Spleen (tissue), 11 donors: ENCODE measurements around the gene SOWAHA. TPM values are rescaled to one million over a fixed set of nuclear protein-coding genes. Genes with fewer than 3 reads are reported as not detected.

Experiments
- DNase-seq: peaks from one replicate; pipeline ENCODE4 v3.0.0-alpha.2; 2020
- H3K27ac ChIP-seq, 8 donors: fragments of 200-600 bp; sonication (generic) in 7 of 8; 1 replicate in 4 of 8; 2 replicates in 4 of 8; pipeline versions ENCODE4 v1.5.0 to v1.8.0; 2016 to 2021; ENCODE audit warnings: inconsistent platforms in 4 of 8, mild to moderate bottlenecking in 4 of 8, moderate library complexity in 1 of 8
- H3K27me3 ChIP-seq, 7 donors: fragments of 200-600 bp; sonication (generic) in 6 of 7; replicated peaks in 1 of 7; 1 replicate in 4 of 7; 2 replicates in 3 of 7; pipeline versions ENCODE4 v1.5.0 to v1.8.0; 2016 to 2021; ENCODE audit warnings: inconsistent platforms in 3 of 7, mild to moderate bottlenecking in 1 of 7
- H3K36me3 ChIP-seq, 6 donors: fragments of 200-600 bp; sonication (generic) in 5 of 6; 1 replicate in 4 of 6; 2 replicates in 2 of 6; pipeline versions ENCODE4 v1.5.0 to v1.8.0; 2016 to 2021; ENCODE audit warnings: inconsistent platforms in 2 of 6
- H3K4me1 ChIP-seq, 6 donors: fragments of 200-600 bp; sonication (generic) in 5 of 6; 1 replicate in 3 of 6; 2 replicates in 3 of 6; pipeline versions ENCODE4 v1.5.0 to v1.8.0; 2016 to 2021; ENCODE audit warnings: inconsistent platforms in 3 of 6
- H3K4me3 ChIP-seq, 8 donors: fragments of 200-600 bp; sonication (generic) in 7 of 8; 1 replicate in 4 of 8; 2 replicates in 4 of 8; pipeline versions ENCODE4 v1.5.0 to v1.8.0; 2016 to 2021; ENCODE audit warnings: inconsistent platforms in 4 of 8, mild to moderate bottlenecking in 4 of 8, moderate library complexity in 2 of 8
- H3K9me3 ChIP-seq, 8 donors: fragments of 200-600 bp; sonication (generic) in 7 of 8; 1 replicate in 4 of 8; 2 replicates in 4 of 8; pipeline versions ENCODE4 v1.5.0 to v1.8.0; 2016 to 2021; ENCODE audit warnings: inconsistent platforms in 4 of 8
- CTCF ChIP-seq, 11 experiments: fragments of 200-600 bp in 7 of 11; fragments of 450-650 bp in 4 of 11; sonication (generic) in 4 of 11; IDR thresholded peaks in 8 of 11; conservative IDR thresholded peaks in 3 of 11; 1 replicate in 7 of 11; 2 replicates in 4 of 11; pipeline versions ENCODE4 v1.4.0 to v1.8.0; 2016 to 2021; ENCODE audit warnings: antibody characterized with exemption in 11 of 11, inconsistent platforms in 4 of 11, mild to moderate bottlenecking in 1 of 11
- POLR2A ChIP-seq, 3 donors: fragments of 450-650 bp; IDR thresholded peaks; one replicate each; pipeline ENCODE4 v1.5.1; 2017; ENCODE audit warnings: antibody characterized with exemption in 3 of 3, mild to moderate bottlenecking in 1 of 3
- POLR2AphosphoS5 ChIP-seq, 3 donors: sonication (generic); formaldehyde crosslinking; IDR thresholded peaks; one replicate each; pipeline ENCODE4 v1.5.1; 2017; ENCODE audit warnings: antibody characterized with exemption in 3 of 3
- WGBS, 5 donors: extraction: QIAGEN DNeasy Blood & Tissue Kit in 3 of 5; methylation state at CpG; one replicate each; pipeline versions ENCODE4 v1.1.5 to v1.1.7; 2013 to 2018; 5-methylcytosine and 5-hydroxymethylcytosine counted together
- intact Hi-C: fragments of 100-400 bp; cut with DNase I; formaldehyde crosslinking; loops from one replicate; pipeline ENCODE4 v1.15.0; 2023; ENCODE audit warnings: low total_unique reads
- polyA plus RNA-seq, 3 donors: library from polyadenylated mRNA; stranded (reverse); fragments of 200-250 nt; gene quantifications; one replicate each; pipeline ENCODE4 v1.2.1, GENCODE V29; 2013
- total RNA-seq, 7 donors: library from RNA; depleted of rRNA in 3 of 7; stranded (reverse); fragments of >200 nt in 3 of 7; fragmentation: NEBNext Ultra II Directional in 4 of 7; extraction: Animal tissue kit (Norgen Biotek cat#: 25700) in 4 of 7; gene quantifications; one replicate each; pipeline versions ENCODE4 v1.1.0 to v1.2.1, GENCODE V29; 2016 to 2021
- donor health status: healthy with polysubstance abuse.
- donor health status: DM: no; HTN: no; CAD: no; lungs with moderate emphysema.
- donor health status: DM: no; HTN: no; CAD: no.
- donor health status: Bipolar disorder and iron deficiency.
- donor health status: healthy.
- donor health status: DM: no; HTN: no; CAD: no.
- donor health status: DM: yes; HTN: yes; CAD: no.

Gene SOWAHA
- total and polyA plus RNA-seq, 10 donors = 0.03 to 0.56 (median 0.24) TPM; not detected in 7

DNA sequence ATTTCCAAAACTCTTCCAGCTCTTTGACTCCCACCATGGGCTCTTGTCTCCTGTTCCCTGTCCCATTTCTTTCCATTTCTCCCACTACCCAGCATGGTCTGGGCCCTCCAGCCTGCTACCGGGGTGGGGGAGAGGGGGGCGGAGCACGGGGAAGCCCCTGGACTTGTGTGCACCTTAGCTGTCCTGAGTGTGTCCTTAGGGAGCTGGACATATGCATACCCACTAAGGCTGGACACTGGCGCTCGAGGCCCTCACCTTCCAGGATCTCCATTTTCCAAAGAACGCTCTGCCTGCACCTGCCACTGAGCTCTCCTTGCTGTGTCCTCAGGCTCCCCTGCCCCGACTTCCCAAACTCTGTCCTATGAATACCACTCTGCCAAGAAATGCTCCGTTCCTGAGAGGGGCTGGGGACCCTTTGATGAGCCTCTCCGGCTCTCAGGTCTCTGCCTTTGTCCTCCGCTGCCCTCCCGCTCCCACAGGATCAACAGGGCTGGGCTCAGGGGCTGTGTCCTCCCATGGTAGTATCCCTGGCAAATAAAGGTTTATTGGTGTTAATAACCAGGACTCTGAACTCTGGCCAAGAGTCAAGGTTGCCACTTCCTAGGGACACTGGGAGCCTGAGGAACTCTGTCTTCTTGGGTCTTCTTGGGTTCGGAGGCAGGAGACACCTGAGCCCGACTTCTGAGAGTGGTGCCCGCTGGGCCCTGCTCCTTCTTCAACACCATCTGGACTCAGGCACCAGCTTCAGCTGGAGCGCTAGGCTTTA lies 18.2 kb downstream of the SOWAHA start:
- Histone ChIP-seq H3K9me3 (no peaks in the 10 kb centered on the region), H3K36me3 (no peaks in the 10 kb centered on the region), H3K4me3 (peak overlapping the region in 4 of 8 donors; percentile 66 to 93 (median 71)), H3K4me1 (peaks cover 4 to 26% (median 21%) of the 10 kb centered on the region in 6 donors), H3K27ac (no peak overlapping the region), H3K27me3 (peaks cover 0 to 55% (median 20%) of the 10 kb centered on the region in 7 donors)
- 81 to 97% (median 92%) methylated on average over 14 to 15 of the region's 15 CpGs for WGBS, 5 donors
- TF ChIP-seq POLR2AphosphoS5 (IDR thresholded peaks at IDR 0.05) (no peak), POLR2A (IDR thresholded peaks at IDR 0.05) (no peak), CTCF (IDR thresholded peaks at IDR 0.05 in 8 of 11, conservative IDR thresholded peaks at IDR 0.05 in 3 of 11) (no peak)
- DNase-seq = no peak
- intact Hi-C loops = no loop called here

GRCh38 chr5:132832612-132833011 lies 19.5 kb downstream of the SOWAHA start:
- H3K4me1 ChIP-seq = peaks cover 4 to 24% (median 19%) of the 10 kb centered on the region in 6 donors
- TF ChIP-seq POLR2A (IDR thresholded peaks at IDR 0.05) (no peak), POLR2AphosphoS5 (IDR thresholded peaks at IDR 0.05) (no peak), CTCF (IDR thresholded peaks at IDR 0.05 in 8 of 11, conservative IDR thresholded peaks at IDR 0.05 in 3 of 11) (no peak)
- intact Hi-C loops = no loop called here
- no peak overlapping the region for H3K4me3 ChIP-seq
- no peaks in the 10 kb centered on the region for H3K36me3 ChIP-seq
- no peak for DNase-seq
- no peak overlapping the region for H3K27ac ChIP-seq
- no peaks in the 10 kb centered on the region for H3K9me3 ChIP-seq
- H3K27me3 ChIP-seq = peaks cover 0 to 41% (median 12%) of the 10 kb centered on the region in 7 donors
- 87 to 100% (median 92%) methylated on average over 5 of the region's 5 CpGs for WGBS, 5 donors

DNA sequence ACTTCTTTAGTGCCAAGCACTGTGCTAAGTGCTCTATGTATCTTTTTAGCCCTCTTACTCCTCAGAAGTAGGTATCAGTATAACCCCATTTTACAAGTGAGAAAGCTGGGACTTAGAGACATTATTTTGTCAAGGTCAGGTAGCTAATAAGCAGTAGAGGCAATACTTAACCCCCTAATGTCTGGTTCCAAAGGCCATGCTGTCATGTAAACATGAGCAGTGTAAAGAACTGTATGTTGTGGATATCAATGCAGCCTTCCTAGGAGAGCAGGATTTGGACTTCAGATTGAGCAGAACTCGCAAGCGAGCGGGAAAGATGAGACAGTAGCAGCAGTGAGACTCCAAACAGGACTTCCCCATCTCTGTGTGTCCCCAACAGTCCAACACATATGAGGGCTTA lies 21.0 kb downstream of the SOWAHA start:
- Histone ChIP-seq H3K4me3 (no peak overlapping the region), H3K36me3 (no peaks in the 10 kb centered on the region), H3K27me3 (peaks cover 0 to 27% (median 12%) of the 10 kb centered on the region in 7 donors), H3K4me1 (peaks cover 4 to 22% (median 19%) of the 10 kb centered on the region in 6 donors), H3K9me3 (no peaks in the 10 kb centered on the region), H3K27ac (no peak overlapping the region)
- WGBS, 5 donors = 97 to 99% (median 98%) methylated on average over 3 of the region's 3 CpGs
- intact Hi-C loops = no loop called here
- DNase-seq = no peak
- TF ChIP-seq POLR2AphosphoS5 (IDR thresholded peaks at IDR 0.05) (no peak), POLR2A (IDR thresholded peaks at IDR 0.05) (no peak), CTCF (IDR thresholded peaks at IDR 0.05 in 8 of 11, conservative IDR thresholded peaks at IDR 0.05 in 3 of 11) (no peak)

DNA sequence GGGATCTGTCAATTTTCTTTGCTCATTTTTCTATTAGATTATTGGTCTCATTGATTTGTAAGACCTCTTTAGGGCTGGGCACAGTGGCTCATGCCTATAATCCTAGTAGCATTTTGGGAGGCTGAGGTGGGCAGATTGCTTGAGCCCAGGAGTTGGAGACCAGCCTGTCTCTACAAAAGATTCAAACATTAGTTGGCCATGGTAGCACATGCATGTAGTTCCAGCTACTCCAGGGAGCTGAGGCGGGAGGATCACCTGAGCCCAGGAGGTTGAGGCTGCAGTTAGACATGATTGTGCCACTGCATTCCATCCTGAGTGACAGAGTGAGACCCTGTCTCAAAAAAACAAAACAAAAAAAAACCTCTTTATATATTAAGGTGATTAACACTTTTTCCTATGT lies 23.8 kb downstream of the SOWAHA start:
- H3K4me3 ChIP-seq = no peak overlapping the region
- H3K27me3 ChIP-seq = no peaks in the 10 kb centered on the region
- intact Hi-C loops = no loop called here
- 95 to 100% (median 96%) methylated on average over 1 of the region's 1 CpG for WGBS, 5 donors
- TF ChIP-seq POLR2AphosphoS5 (IDR thresholded peaks at IDR 0.05) (no peak), CTCF (IDR thresholded peaks at IDR 0.05 in 8 of 11, conservative IDR thresholded peaks at IDR 0.05 in 3 of 11) (no peak), POLR2A (IDR thresholded peaks at IDR 0.05) (no peak)
- no peaks in the 10 kb centered on the region for H3K9me3 ChIP-seq
- no peak for DNase-seq
- H3K27ac ChIP-seq = no peak overlapping the region
- H3K4me1 ChIP-seq = peaks cover 0 to 10% (median 0%) of the 10 kb centered on the region in 6 donors
- H3K36me3 ChIP-seq = no peaks in the 10 kb centered on the region
